GM12878 (cell line): ENCODE data around the gene TIAM1. TPM values are rescaled to one million over a fixed set of nuclear protein-coding genes. Genes with fewer than 3 reads are reported as not detected.

ENCODE experiments used
- ATAC-seq: fragments of 200-7000 bp; cut with Tn5 transposase; 3 replicates; pipeline ENCODE4 v1.9.1; 2020; ENCODE audit warnings: mild to moderate bottlenecking, moderate library complexity
- BruUV-seq: library from RNA; stranded (reverse); fragments of 400-500 nt; replicated peaks from 2 replicates; lab custom pipeline; 2021; lab: Mats Ljungman, UMichigan
- CTCF ChIA-PET: fragments of 300-600 bp; sonication (Branson Sonifier 250); formaldehyde crosslinking; extraction: SDS; loops from one replicate; lab custom pipeline; 2021; ENCODE audit warnings: inconsistent platforms; lab: Yijun Ruan, JAX
- POLR2A ChIA-PET: fragments of 350-600 bp; formaldehyde crosslinking; extraction: SDS; loops from one replicate; lab custom pipeline; 2021; ENCODE audit warnings: inconsistent platforms; lab: Charles Lee
- RAD21 ChIA-PET: fragments of 300-600 bp; sonication (Branson Sonifier 250); formaldehyde crosslinking; loops from one replicate; lab custom pipeline; 2023; ENCODE audit warnings: antibody characterized with exemption; ENCODE audit not compliant: unreplicated experiment; lab: Charles Lee
- SMC1A ChIA-PET: fragments of 300-600 bp; sonication (Branson Sonifier 250); formaldehyde crosslinking; loops from one replicate; lab custom pipeline; 2023; ENCODE audit not compliant: unreplicated experiment, uncharacterized antibody; lab: Charles Lee
- DNase-seq: peaks from one replicate; pipeline ENCODE4 v3.0.0-alpha.2; 2011; ENCODE audit warnings: low read depth, low spot score
- FAIRE-seq: peaks from 3 replicates; lab custom pipeline; 2011; peaks lifted over from hg19 to GRCh38; lab: Jason Lieb, UNC
- H2AFZ ChIP-seq: 2 replicates; pipeline ENCODE4 v1.6.0; 2011; ENCODE audit warnings: low read depth, low read length, control low read depth; ENCODE audit not compliant: control insufficient read depth
- H3K27ac ChIP-seq: 2 replicates; pipeline ENCODE4 v1.5.1; 2011; ENCODE audit warnings: control low read depth; ENCODE audit not compliant: control insufficient read depth, insufficient read depth
- H3K27me3 ChIP-seq, 2 experiments: replicated peaks in 1 of 2; 2 replicates each; pipeline versions ENCODE4 v1.6.0 to v1.6.1; 2011; ENCODE audit warnings: low read length in 1 of 2; ENCODE audit not compliant: control insufficient read depth in 2 of 2, insufficient read depth in 2 of 2
- H3K36me3 ChIP-seq, 2 experiments: 2 replicates each; pipeline ENCODE4 v1.5.1; 2011; ENCODE audit warnings: low read length in 1 of 2; ENCODE audit not compliant: control insufficient read depth in 2 of 2, insufficient read depth in 2 of 2
- H3K4me1 ChIP-seq: 2 replicates; pipeline ENCODE4 v1.6.1; 2011; ENCODE audit warnings: mild to moderate bottlenecking, low read length, moderate library complexity, mixed read lengths; ENCODE audit not compliant: control insufficient read depth, insufficient read depth
- H3K4me2 ChIP-seq: 2 replicates; pipeline ENCODE4 v1.6.0; 2011; ENCODE audit warnings: control low read depth; ENCODE audit not compliant: control insufficient read depth, insufficient read depth
- H3K4me3 ChIP-seq: fragments of 200-600 bp; sonication (generic); 2 replicates; pipeline ENCODE4 v1.5.1; 2016
- H3K79me2 ChIP-seq: 2 replicates; pipeline ENCODE4 v1.6.0; 2011; ENCODE audit warnings: low read length; ENCODE audit not compliant: control insufficient read depth, insufficient read depth
- H3K9ac ChIP-seq: 2 replicates; pipeline ENCODE4 v1.8.0; 2011; ENCODE audit warnings: low read length, control low read depth, mixed read lengths; ENCODE audit not compliant: control insufficient read depth, insufficient read depth
- H3K9me3 ChIP-seq: replicated peaks from 3 replicates; pipeline ENCODE4 v1.5.1; 2011; ENCODE audit warnings: mild to moderate bottlenecking, low read length; ENCODE audit not compliant: control insufficient read depth, insufficient read depth
- H4K20me1 ChIP-seq: 2 replicates; pipeline ENCODE4 v1.6.0; 2011; ENCODE audit not compliant: control insufficient read depth, insufficient read depth
- FOS ChIP-seq: IDR thresholded peaks from 3 replicates; pipeline ENCODE4 v1.6.1; 2011; ENCODE audit warnings: borderline replicate concordance; ENCODE audit not compliant: insufficient read length; ENCODE audit errors: extremely low read depth
- FOXM1 ChIP-seq: IDR thresholded peaks from 2 replicates; pipeline ENCODE4 v1.6.1; 2012; ENCODE audit warnings: low read depth, mild to moderate bottlenecking, inconsistent platforms, low read length, moderate library complexity
- GATAD2B ChIP-seq: fragments of 450-650 bp; conservative IDR thresholded peaks from 2 replicates; pipeline ENCODE4 v1.6.1; 2017; ENCODE audit warnings: low read depth, mild to moderate bottlenecking, moderate library complexity
- IKZF1 ChIP-seq: fragments of 450-650 bp; conservative IDR thresholded peaks from 2 replicates; pipeline ENCODE4 v1.6.1; 2017; ENCODE audit warnings: antibody characterized with exemption, mild to moderate bottlenecking
- MTA2 ChIP-seq: fragments of 450-650 bp; IDR thresholded peaks from 2 replicates; pipeline ENCODE4 v1.6.1; 2016; ENCODE audit warnings: low read depth, mild to moderate bottlenecking, moderate library complexity
- MYC ChIP-seq: IDR thresholded peaks from 2 replicates; pipeline ENCODE4 v1.6.1; 2011; ENCODE audit warnings: mild to moderate bottlenecking, low read length, moderate library complexity, inconsistent platforms; ENCODE audit not compliant: insufficient read depth, insufficient replicate concordance, insufficient read length, severe bottlenecking
- NFIC ChIP-seq: IDR thresholded peaks from 2 replicates; pipeline ENCODE4 v1.6.1; 2012; ENCODE audit warnings: low read depth, mild to moderate bottlenecking, inconsistent platforms, low read length, moderate library complexity
- PAX5 ChIP-seq: IDR thresholded peaks from 2 replicates; pipeline ENCODE4 v1.6.1; 2011; ENCODE audit warnings: low read depth, low read length, borderline replicate concordance
- SMAD1 ChIP-seq: fragments of 450-650 bp; IDR thresholded peaks from 2 replicates; pipeline ENCODE4 v1.6.1; 2018; ENCODE audit warnings: mild to moderate bottlenecking, low read depth; ENCODE audit not compliant: partially characterized antibody
- SPI1 ChIP-seq: IDR thresholded peaks from 2 replicates; pipeline ENCODE4 v1.6.1; 2011; ENCODE audit warnings: low read depth, mild to moderate bottlenecking, low read length, moderate library complexity, borderline replicate concordance; ENCODE audit not compliant: insufficient read depth
- TAF1 ChIP-seq: IDR thresholded peaks from 2 replicates; pipeline ENCODE4 v1.6.1; 2011; ENCODE audit warnings: mild to moderate bottlenecking, low read depth, low read length, borderline replicate concordance
- TCF3 ChIP-seq: IDR thresholded peaks from 2 replicates; pipeline ENCODE4 v1.6.1; 2012; ENCODE audit warnings: low read depth, mild to moderate bottlenecking, low read length, borderline replicate concordance; ENCODE audit not compliant: insufficient read depth
- WGBS: methylation state at CpG from one replicate; pipeline ENCODE4 v1.1.6; 2016; ENCODE audit warnings: low lambda C conversion rate; ENCODE audit not compliant: insufficient replicate concordance, insufficient coverage; ENCODE audit errors: missing lambda C conversion rate; 5-methylcytosine and 5-hydroxymethylcytosine counted together
- in situ Hi-C: fragments of 300-500 bp; cut with MboI; formaldehyde crosslinking; loops from 9 replicates; pipeline ENCODE4 v1.14.3; 2018; ENCODE audit warnings: mixed read lengths
- intact Hi-C: fragments of 100-400 bp; cut with micrococcal nuclease; formaldehyde crosslinking; loops from one replicate; pipeline ENCODE4 v1.14.2; 2022; ENCODE audit not compliant: unreplicated experiment
- polyA plus RNA-seq, 11 experiments: library from polyadenylated mRNA; depleted of rRNA in 4 of 11; unstranded in 6 of 11; stranded (reverse) in 5 of 11; fragments of >200 nt; fragmentation: Nextera tagmentation in 4 of 11; fragmentation: Illumina TruSeq in 1 of 11; extraction: Ambion mirVana in 4 of 11; extraction: Trizol in 1 of 11; gene quantifications; 1 replicate in 1 of 11; 2 replicates in 10 of 11; pipeline versions ENCODE4 v1.2.1 to v1.2.3, GENCODE V29; 2011 to 2016; ENCODE audit warnings: inconsistent platforms in 2 of 11, missing spikeins in 2 of 11, low read depth in 1 of 11
- total RNA-seq, 4 experiments: library from RNA; depleted of rRNA in 3 of 4; stranded (reverse); fragments of >200 nt in 3 of 4; fragmentation: Illumina TruSeq in 1 of 4; extraction: Trizol in 1 of 4; gene quantifications; 2 replicates each; pipeline versions ENCODE4 v1.2.1 to v1.2.3, GENCODE V29; 2013 to 2021
- TF ChIP-seq, protein P1 (sequence below): IDR thresholded peaks from 2 replicates; pipeline ENCODE4 v1.6.1; 2012; ENCODE audit warnings: improper control_type of control experiment, low read depth, low read length; ENCODE audit not compliant: insufficient replicate concordance

Gene TIAM1
- total and polyA plus RNA-seq, 10 of the 15 experiments (the other 5 are each of a cell fraction or from before 2014, with no cell fraction given), result 0.31 to 35.9 (median 0.78) TPM

GRCh38 chr21:31356440-31356839 lies 12.4 kb upstream of the TIAM1 start:
- no peaks in the 10 kb centered on the region for H3K79me2 ChIP-seq
- in situ Hi-C loops, result no loop called here
- SMC1A ChIA-PET, result no interaction called here
- H3K9me3 ChIP-seq, result no peaks in the 10 kb centered on the region; the same call in 2 of the 3 replicates
- RAD21 ChIA-PET, result no interaction called here
- TF ChIP-seq FOXM1 (no peak), FOS (no peak), IKZF1 (no peak), PAX5 (no peak), TAF1 (no peak), GATAD2B (no peak), SMAD1 (no peak), MYC (no peak), TCF3 (no peak), MTA2 (no peak), SPI1 (no peak), NFIC (no peak)
- TF ChIP-seq, protein P1, sequence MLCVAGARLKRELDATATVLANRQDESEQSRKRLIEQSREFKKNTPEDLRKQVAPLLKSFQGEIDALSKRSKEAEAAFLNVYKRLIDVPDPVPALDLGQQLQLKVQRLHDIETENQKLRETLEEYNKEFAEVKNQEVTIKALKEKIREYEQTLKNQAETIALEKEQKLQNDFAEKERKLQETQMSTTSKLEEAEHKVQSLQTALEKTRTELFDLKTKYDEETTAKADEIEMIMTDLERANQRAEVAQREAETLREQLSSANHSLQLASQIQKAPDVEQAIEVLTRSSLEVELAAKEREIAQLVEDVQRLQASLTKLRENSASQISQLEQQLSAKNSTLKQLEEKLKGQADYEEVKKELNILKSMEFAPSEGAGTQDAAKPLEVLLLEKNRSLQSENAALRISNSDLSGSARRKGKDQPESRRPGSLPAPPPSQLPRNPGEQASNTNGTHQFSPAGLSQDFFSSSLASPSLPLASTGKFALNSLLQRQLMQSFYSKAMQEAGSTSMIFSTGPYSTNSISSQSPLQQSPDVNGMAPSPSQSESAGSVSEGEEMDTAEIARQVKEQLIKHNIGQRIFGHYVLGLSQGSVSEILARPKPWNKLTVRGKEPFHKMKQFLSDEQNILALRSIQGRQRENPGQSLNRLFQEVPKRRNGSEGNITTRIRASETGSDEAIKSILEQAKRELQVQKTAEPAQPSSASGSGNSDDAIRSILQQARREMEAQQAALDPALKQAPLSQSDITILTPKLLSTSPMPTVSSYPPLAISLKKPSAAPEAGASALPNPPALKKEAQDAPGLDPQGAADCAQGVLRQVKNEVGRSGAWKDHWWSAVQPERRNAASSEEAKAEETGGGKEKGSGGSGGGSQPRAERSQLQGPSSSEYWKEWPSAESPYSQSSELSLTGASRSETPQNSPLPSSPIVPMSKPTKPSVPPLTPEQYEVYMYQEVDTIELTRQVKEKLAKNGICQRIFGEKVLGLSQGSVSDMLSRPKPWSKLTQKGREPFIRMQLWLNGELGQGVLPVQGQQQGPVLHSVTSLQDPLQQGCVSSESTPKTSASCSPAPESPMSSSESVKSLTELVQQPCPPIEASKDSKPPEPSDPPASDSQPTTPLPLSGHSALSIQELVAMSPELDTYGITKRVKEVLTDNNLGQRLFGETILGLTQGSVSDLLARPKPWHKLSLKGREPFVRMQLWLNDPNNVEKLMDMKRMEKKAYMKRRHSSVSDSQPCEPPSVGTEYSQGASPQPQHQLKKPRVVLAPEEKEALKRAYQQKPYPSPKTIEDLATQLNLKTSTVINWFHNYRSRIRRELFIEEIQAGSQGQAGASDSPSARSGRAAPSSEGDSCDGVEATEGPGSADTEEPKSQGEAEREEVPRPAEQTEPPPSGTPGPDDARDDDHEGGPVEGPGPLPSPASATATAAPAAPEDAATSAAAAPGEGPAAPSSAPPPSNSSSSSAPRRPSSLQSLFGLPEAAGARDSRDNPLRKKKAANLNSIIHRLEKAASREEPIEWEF, result no peak
- no peaks in the 10 kb centered on the region for H3K4me1 ChIP-seq
- CTCF ChIA-PET, result no interaction called here
- 27% methylated on average over 4 of the region's 4 CpGs for WGBS
- no peak overlapping the region for H3K9ac ChIP-seq
- no peak overlapping the region for H3K4me2 ChIP-seq
- ATAC-seq, result no peak
- H3K36me3 ChIP-seq, result no peaks in the 10 kb centered on the region
- H2AFZ ChIP-seq, result no peak overlapping the region
- POLR2A ChIA-PET, result no interaction called here
- H3K27me3 ChIP-seq, result no peaks in the 10 kb centered on the region
- FAIRE-seq, result no peak
- H3K4me3 ChIP-seq, result no peak overlapping the region
- H4K20me1 ChIP-seq, result no peaks in the 10 kb centered on the region
- no TSS peak for BruUV-seq
- intact Hi-C loops, result no loop called here
- DNase-seq, result no peak
- H3K27ac ChIP-seq, result no peak overlapping the region
